Left cardiac atrium (tissue), 4 donors: ENCODE results near the gene HS3ST5. TPM values are rescaled to one million over a fixed set of nuclear protein-coding genes. Genes with fewer than 3 reads are reported as not detected.
"Not testable (repeated sequence)": the region's sequence is repeated elsewhere in the genome, so short reads cannot be mapped to it uniquely, and the experiment has no call there.

Experiments used
- ATAC-seq, 2 donors: fragments of 200-7000 bp; cut with Tn5 transposase; one replicate each; pipeline ENCODE4 v1.9.1; 2020; ENCODE audit warnings: mild to moderate bottlenecking in 2 of 2, moderate library complexity in 2 of 2
- DNase-seq: peaks from one replicate; pipeline ENCODE4 v3.0.0-alpha.2; 2020
- intact Hi-C, 2 donors: fragments of 100-400 bp; cut with DNase I; formaldehyde crosslinking; loops; one replicate each; pipeline versions ENCODE4 v1.14.1 to v1.15.1; 2022 to 2023
- total RNA-seq, 2 donors: library from RNA; stranded (reverse); fragmentation: NEBNext Ultra II Directional; extraction: Animal tissue kit (Norgen Biotek cat#: 25700); gene quantifications; one replicate each; pipeline ENCODE4 v1.2.1, GENCODE V29; 2021
- donor health status: DM: no; HTN: yes; CAD: no.
- donor health status: DM: no; HTN: yes; CAD: no; lungs with severe emphysema.
- donor health status: DM: yes; HTN: yes; CAD: no.
- donor health status: Dilated cardiomyopathy.

HS3ST5 gene
- total RNA-seq, 2 donors from 2014 or later, result not detected

DNA sequence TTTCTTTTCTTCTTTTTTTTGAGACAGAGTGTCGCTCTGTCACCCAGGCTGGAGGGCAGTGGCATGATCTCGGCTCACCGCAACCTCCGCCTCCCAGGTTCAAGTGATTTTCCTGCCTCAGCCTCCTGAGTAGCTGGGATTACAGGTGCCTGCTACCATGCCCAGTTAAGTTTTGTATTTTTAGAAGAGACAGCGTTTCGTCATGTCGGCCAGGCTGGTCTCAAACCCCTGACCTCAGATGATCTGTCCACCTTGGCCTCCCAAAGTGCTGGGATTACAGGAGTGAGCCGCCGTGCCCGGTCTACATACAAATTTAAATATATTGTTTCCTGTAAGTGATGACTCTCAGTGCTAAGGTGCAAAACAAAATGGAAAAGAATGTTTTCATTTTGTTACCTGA, 124.8 kb downstream of the HS3ST5 start:
- DNase-seq, intact Hi-C loops, ATAC-seq: not testable (repeated sequence)

GRCh38 chr6:114216789-114217467, 125.9 kb downstream of the HS3ST5 start:
- ATAC-seq (no peak), DNase-seq (no peak)
- intact Hi-C loops, result no loop called here

DNA sequence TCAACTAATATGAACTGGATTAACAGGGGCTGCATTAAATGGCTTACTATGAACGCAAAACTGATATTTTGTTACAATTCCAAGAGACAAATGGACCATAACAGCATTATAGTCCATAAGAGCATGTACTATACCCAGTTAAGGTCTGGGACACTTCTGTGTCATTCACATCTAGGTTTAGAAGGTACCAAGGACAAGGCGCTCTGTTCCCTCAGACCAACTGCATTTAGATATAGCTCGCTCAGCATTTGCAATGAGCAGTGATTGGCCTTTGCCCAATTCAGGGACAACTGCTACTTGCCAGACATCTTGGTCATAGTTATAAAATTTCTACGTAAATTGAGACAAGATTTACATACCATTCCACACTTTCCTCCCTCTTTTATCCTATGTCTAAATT, 132.4 kb downstream of the HS3ST5 start:
- no peak for ATAC-seq
- intact Hi-C loops, result no loop called here
- no peak for DNase-seq

DNA sequence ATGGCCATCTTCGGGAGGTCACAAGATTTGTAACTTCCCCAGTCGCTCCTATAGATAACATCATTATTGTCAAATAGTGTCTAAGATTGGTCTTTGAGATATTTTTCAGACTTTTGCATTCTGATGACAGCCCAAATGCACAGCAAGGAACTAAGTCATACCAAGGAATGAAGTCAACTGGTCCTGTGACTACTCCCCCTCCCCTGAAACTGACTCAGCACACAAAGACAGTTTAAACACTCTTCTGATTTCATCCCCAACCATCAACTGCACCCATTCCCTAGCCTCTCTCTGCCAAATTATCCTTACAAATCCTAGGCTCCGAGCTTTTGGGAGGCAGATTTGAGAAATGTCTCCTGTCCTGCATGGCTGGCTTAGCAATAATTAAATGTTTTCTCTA, 139.4 kb downstream of the HS3ST5 start:
- DNase-seq, result no peak
- intact Hi-C loops, result no loop called here
- no peak for ATAC-seq

DNA sequence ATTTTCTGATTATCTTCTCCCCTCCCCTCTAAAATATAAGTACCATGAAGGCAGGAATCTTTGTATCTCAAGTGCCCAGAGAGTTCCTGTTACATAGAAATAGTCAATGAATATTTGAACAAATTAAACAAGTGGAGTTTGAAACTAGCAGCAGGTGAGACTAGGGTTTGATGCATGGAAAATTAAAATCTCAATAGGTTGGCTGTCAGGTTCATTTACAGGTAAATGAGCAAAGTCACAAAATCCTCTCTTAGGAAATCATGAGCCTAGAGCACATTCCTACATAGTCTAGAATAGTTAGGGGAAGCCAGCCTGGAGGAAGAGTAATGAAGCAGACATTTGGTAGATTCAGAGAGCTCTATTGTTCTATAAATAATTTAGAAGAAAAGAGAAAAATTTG, 140.4 kb downstream of the HS3ST5 start:
- DNase-seq (no peak), ATAC-seq (no peak)
- intact Hi-C loops, result no loop called here

DNA sequence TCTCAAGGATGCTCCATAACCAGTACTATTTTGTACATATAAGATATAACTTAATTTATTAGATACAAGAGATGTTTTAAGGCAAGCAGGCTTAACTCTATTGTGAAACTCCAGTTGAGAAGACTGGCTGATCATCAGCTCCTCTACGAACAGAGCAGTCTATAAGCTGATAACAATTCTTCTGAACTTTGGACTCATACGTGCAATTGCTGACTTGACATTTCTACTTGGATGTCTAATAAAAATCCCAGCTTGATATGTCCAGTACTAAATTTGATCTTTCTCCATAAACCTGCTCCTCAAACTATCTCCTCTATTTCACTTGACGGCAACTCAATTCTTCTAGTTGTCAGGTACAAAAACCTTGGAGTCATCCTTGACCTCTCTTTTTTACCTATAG, 141.9 kb downstream of the HS3ST5 start:
- ATAC-seq (no peak), DNase-seq (no peak)
- intact Hi-C loops, result no loop called here

DNA sequence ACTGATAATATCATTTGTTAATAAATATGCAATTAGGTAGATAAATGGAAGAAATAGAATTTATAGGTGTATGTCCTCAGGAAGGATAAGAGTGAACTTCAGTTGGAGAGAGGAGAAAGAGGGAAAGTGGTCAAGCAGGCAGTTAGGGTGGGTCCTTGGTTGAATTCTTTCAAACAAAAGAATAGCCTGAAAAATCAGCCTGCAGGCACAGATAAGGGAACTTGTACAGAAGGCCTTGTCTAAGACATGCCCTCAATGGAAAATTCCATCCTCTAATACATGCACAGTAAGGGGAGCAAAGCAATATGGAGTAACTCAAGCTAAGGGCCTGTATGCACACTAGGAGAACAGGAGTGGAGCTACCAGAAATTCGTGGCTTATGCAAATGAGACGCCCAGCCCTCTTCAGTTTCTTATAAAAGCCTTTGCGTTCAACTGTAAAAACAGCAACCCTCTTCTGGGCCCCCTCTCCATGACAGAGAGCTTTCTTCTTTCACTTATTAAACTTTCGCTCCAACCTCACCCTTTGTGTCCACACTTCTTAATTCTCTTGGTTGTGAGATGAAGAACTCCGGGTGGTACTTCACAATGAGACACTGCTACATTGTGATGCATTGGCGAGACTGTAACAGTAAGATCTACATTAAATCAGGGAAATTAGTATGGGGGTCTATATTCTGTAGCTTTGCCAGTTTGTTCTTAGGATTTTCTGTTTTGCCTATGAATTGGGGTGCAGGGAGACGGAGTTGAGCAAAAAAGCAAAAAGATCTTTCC, 147.0 kb downstream of the HS3ST5 start:
- intact Hi-C loops, result no loop called here
- ATAC-seq (no peak), DNase-seq (no peak)

- peak in 1 of 2 donors; percentile 67 for ATAC-seq
- intact Hi-C loops, result no loop called here
- DNase-seq, result no peak
These were observed 147.8 kb downstream of the HS3ST5 start for GRCh38 chr6:114195027-114195365.

DNA sequence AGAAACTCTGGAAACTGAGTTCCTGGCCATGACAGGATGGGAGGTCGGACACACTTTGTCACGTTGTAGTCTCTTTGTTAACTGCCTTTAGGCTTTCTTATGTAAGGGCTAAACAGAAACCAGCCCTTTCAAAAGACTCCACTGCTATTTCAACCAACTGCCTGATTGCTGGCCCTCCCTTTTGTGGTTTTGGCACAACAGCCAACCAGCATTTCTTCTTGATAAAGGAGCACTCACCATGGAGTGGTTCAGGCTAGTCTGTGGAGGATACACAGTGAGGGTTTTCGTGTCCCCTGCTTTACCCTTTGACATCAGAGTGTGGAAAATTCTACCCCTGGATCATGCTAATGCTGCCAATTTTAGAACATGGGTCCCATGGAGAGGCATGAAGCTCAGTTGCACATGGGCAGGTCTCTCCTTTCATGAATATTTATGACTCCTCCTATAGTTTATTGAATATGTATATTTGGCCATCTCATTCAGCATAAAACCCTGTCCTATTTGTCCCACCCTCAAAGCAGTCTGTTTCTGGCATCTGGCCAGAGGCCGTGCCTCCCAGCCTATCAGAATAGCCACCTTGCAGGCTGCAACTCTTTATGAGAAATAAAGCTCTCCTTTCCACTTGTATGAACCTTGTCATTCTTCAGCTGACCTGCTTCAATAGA, 148.3 kb downstream of the HS3ST5 start:
- peak; percentile 23 for DNase-seq
- intact Hi-C loops, result no loop called here
- peak; percentile 71 to 78 for ATAC-seq

- DNase-seq (no peak), ATAC-seq (no peak)
- intact Hi-C loops, result no loop called here
These were observed 155.3 kb downstream of the HS3ST5 start for GRCh38 chr6:114187563-114187962.

DNA sequence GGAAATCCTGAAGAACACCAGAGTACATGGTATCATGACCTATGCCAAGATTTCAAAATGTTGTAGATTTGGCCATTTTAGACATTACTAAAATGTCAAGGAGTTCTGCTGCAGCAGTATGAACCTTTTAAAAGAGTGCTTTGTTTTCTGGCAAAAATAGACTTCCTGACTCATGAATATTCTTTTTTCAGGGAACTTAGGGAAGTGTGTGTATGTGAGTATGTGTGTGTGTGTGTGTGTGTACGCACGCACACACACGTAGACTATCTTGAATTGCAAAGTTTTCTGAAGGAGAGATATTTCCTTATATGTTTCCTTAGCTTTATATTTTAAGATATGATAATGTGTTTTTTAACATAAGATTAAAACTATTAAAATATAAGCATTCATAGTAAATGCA, 161.2 kb downstream of the HS3ST5 start:
- no peak for DNase-seq
- intact Hi-C loops, result no loop called here
- ATAC-seq, result no peak

GRCh38 chr6:114179411-114179810, 163.4 kb downstream of the HS3ST5 start:
- DNase-seq (no peak), ATAC-seq (no peak)
- intact Hi-C loops, result no loop called here

DNA sequence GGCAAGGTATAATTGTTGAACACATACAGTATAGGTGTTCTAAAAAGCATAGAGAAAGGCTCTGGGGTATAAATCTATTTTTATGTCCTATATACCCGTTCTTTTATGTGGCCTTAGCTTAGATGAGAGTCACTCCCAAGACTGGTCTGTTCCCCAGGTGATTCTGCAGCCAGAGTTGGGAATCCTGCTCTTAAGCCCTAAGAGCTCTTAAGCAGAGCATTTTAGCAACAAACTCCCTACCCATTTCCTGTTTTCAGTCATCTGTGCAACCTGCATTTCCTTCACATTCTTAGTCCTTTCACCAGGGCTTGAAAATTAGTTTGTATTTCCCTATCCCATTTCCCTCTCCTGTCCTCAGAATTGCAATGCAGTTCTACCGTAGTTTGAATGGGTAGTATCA, 166.1 kb downstream of the HS3ST5 start:
- ATAC-seq (no peak), DNase-seq (no peak)
- intact Hi-C loops, result no loop called here

GRCh38 chr6:114172576-114173260, 170.1 kb downstream of the HS3ST5 start:
- intact Hi-C loops, result no loop called here
- no peak for ATAC-seq

GRCh38 chr6:114171473-114171872, 171.3 kb downstream of the HS3ST5 start:
- DNase-seq, result no peak
- no peak for ATAC-seq
- intact Hi-C loops, result no loop called here

More at GRCh38 chr6:114172576-114173260, 170.1 kb downstream of the HS3ST5 start:
- DNase-seq, result no peak

- intact Hi-C loops, result no loop called here
- DNase-seq, result no peak
- ATAC-seq, result no peak
These were observed 171.8 kb downstream of the HS3ST5 start for GRCh38 chr6:114170958-114171387.

- ATAC-seq, result no peak
- DNase-seq, result no peak
- intact Hi-C loops, result no loop called here
These were observed 172.5 kb downstream of the HS3ST5 start for GRCh38 chr6:114170372-114170771.

DNA sequence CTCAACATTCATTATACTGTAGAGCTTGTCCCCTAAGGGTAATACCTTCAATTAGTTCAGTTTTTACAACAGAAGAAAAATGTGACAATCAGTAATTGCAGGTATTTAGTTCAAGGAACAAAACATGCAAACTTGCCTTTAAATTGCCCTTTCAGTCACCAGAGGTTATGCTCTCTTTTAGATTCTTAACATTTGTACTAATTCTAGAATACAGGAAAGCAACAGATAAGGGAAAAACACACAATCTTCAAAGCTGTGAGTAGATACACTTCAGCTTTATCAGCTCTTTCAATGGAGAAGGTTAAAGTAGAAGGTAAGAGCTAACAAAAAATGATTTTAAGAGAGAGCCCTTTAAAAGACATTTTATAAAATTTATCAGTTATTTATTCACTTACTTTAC, 173.1 kb downstream of the HS3ST5 start:
- DNase-seq, result no peak
- intact Hi-C loops, result no loop called here
- ATAC-seq, result no peak

DNA sequence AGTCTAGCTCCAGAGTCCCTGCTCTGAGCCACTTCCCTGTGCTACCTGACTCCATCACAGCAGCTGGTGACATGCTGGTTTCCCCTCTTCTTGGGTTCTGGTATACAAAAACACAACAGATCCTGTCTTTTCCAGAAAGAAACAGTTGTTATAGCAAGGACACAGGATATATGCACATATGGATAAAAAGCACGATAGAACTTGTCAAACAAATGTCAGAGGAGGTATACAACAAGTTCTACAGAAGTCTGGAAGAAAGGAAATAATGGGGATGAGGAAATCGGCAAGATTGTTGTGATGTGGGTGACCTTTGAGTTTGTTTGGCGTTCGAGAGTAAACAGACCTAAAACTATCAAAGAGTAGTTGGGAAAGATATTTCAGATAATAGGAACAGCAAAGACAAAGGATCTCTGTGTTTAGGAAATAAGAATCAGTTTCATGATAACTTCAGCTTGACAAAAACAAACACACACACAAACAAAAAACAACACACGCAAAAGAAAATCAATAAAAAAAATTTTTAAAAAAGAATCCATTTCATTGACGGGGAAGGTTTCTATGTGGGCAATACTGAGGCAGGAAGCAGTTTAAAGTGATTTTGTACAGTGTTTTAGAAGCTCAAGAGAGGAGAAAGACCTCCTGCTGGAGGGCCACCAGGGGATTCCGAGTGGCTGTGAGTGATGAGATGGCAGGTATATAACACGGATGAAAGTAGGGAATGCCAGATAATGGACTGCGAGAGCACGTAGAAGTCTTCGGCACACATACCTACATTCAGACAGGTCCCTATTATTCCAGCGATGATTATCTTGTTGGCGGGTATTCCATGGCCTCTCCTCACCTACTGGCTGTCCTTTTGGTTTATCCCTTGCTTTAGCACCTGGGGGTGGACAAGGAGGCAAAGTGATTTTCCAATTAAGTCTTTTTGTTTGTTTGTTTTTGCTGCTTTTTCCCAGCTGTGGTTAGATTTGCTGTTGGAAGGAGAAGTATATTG, 174.9 kb downstream of the HS3ST5 start:
- ATAC-seq (no peak), DNase-seq (no peak)
- intact Hi-C loops, result no loop called here
